Lower leg skin (tissue), 3 donors: ENCODE measurements around the gene CARD11.

Experiments used
- CTCF ChIP-seq, 3 donors: fragments of 450-650 bp; IDR thresholded peaks; one replicate each; pipeline ENCODE4 v1.5.1; 2016; ENCODE audit warnings: antibody characterized with exemption in 3 of 3, mild to moderate bottlenecking in 3 of 3, moderate library complexity in 2 of 3
- POLR2A ChIP-seq, 2 donors: fragments of 450-650 bp; IDR thresholded peaks; one replicate each; pipeline ENCODE4 v1.6.1; 2016 to 2017; ENCODE audit warnings: antibody characterized with exemption in 2 of 2, mild to moderate bottlenecking in 1 of 2, moderate library complexity in 1 of 2

GRCh38 chr7:2983586-2983985 lies 60.1 kb downstream of the CARD11 start:
- TF ChIP-seq CTCF (IDR thresholded peaks at IDR 0.05) (no peak), POLR2A (IDR thresholded peaks at IDR 0.05) (no peak)
